ENCODE measurements around the gene CHCT1. TPM values are rescaled to one million over a fixed set of nuclear protein-coding genes. Genes with fewer than 3 reads are reported as not detected.
A peak's percentile ranks its signal among the peaks of the same experiment; 100 is the strongest.
"Not testable (repeated sequence)": the region's sequence is repeated elsewhere in the genome, so short reads cannot be mapped to it uniquely, and the experiment has no call there.

CHCT1 gene
- total RNA-seq: not detected

DNA sequence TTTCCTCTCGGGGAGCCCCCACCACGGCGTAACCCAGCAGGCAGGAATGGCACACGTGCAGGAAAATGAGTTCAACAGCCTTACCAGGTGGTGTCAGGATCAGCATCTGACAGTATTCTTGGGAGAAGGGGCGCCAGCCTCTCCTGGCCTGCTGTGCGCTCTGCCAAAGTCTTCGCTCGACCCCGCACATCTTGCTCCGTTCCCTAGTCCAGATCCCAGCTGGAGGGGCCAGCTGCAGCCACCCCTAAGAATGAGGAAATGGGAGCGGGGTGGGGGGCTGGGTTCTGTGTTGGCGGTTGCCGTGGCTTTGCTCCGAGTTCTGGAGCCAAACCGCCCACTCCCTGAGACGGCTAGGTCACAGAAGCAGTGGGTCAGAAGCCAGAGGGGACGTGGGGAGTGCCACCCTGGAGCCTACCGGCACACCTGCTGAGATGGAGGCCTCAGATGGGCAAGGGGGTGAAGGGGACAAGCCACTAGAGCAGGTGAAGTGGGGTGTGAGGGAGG, at the start of gene CHCT1:
CHCT1 (plus strand) TSS at position 328 of the 504 bp plus-strand sequence; CDS start at position 432, 104 bp downstream.
- ATAC-seq (no peak), DNase-seq (ENCODE audit: low spot score) (no peak)
- Mint-ChIP-seq H3K4me1 (ENCODE audit: low read depth in 2 of 2) (peaks cover 6 to 11% of the 10 kb centered on the region in 2 donors), H3K36me3 (no peaks in the 10 kb centered on the region), H3K27ac (peak within 1 kb of the TSS; percentile 51 to 82), H3K4me3 (peak within 1 kb of the TSS; percentile 69), H3K9me3 (no peaks in the 10 kb centered on the region), H3K27me3 (peaks cover 0 to 2% of the 10 kb centered on the region in 2 donors)

DNA sequence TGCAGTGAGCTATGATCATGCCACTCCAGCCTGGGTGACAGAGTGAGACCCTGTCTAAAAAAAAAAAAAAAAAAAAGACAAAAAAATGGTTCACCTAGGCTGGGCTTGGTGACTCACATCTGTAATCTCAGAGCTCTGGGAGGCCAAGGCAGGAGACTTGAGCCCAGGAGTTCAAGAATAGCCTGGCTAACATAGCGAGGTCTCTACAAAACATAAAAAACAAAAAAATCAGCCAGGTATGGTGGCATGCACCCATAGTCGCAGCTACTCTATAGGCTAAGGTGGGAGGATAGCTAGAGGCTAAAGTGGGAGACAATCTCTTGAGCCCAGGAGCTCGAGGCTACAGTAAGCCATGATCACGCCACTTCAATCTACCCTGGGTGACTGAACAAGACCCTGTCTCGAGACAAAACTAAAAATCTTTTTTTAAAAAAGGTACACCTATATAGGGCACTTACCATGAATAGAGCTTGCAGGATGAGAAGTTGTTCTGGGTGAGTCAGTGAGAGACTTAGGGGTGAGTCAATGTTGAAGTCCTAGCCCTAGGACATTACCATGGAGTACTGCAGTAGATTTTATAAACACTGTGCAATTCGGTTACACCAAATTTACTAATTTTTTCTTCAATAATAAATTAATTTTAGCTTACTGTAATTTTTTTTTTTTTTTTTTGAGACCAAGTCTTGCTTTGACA, 49.4 kb upstream of the CHCT1 start:
- no peaks in the 10 kb centered on the region for H3K9me3 Mint-ChIP-seq
- peaks cover 13 to 19% of the 10 kb centered on the region in 2 donors for H3K4me1 Mint-ChIP-seq (ENCODE audit: low read depth in 2 of 2)
- ATAC-seq (peak in 1 of 2 donors; percentile 68), DNase-seq (ENCODE audit: low spot score) (no peak)
- H3K36me3 Mint-ChIP-seq: no peaks in the 10 kb centered on the region
- H3K27ac Mint-ChIP-seq: no peak overlapping the region
- no peak overlapping the region for H3K4me3 Mint-ChIP-seq
- H3K27me3 Mint-ChIP-seq: no peaks in the 10 kb centered on the region

DNA sequence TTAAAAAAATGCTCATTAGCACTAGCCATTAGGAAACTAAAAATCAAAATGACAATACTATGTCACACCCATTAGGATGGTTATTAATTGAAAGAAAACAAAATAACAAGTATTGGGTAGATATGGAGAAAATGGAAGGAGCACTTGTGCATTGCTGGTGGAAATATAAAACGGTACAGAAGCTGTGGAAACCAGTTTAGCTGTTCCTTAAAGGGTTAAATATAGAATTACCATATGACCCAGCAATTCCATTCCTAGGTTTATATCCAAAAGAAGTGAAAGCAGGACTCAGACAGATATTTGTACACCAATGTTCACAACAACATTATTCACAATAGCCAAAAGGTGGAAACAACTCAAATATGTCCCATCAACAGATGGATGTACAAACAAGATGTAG, 44.1 kb upstream of the CHCT1 start:
- not testable (repeated sequence) for H3K27ac Mint-ChIP-seq; ATAC-seq; DNase-seq (ENCODE audit: low spot score); H3K4me3 Mint-ChIP-seq; H3K4me1 Mint-ChIP-seq (ENCODE audit: low read depth in 2 of 2); H3K27me3 Mint-ChIP-seq; H3K9me3 Mint-ChIP-seq; H3K36me3 Mint-ChIP-seq

DNA sequence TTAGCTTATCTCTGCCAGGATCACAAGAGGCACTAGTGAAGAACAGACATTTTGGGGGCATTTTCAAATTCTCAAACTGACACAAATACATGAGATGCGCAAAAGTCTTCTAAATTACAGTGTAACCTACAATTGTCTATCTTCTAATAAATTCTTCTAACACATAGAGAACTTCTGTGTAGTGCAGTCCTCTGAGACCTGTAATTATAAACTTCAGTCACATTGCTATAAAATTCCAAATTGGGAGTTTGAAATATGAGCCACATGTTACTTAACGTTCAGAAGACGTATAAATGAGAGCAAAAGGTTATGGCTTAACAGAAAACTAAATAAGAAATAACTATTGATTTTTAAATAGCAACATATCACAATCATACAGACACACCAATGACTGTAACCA, 42.8 kb upstream of the CHCT1 start:
- H3K4me3 Mint-ChIP-seq: not testable (repeated sequence)

DNA sequence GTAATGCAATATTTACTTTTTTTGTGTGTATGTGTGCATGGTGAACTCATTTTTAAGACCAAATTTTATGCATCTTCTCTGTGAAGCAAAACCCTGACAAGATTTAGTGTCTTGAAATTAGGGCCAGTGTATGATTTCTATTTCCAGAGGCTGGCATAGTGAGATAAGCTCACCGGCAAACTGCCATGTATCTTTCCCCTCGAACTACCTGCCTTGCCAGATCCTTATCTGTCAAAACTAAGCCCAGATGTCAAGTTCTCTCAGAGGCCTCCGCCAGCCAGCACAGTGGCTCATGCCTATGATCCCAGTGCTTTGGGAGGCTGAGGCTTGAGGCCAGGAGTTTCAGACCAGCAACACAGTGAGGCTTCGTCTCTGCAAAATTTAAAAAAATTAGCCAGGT, 40.3 kb upstream of the CHCT1 start:
- Mint-ChIP-seq H3K36me3 (no peaks in the 10 kb centered on the region), H3K27me3 (no peaks in the 10 kb centered on the region), H3K27ac (peak overlapping the region in 1 of 2 donors; percentile 21), H3K4me1 (ENCODE audit: low read depth in 2 of 2) (peaks cover 25 to 27% of the 10 kb centered on the region in 2 donors), H3K9me3 (no peaks in the 10 kb centered on the region), H3K4me3 (no peak overlapping the region)
- no peak for DNase-seq (ENCODE audit: low spot score)
- no peak for ATAC-seq

More for the DNA sequence above, 42.8 kb upstream of the CHCT1 start:
- DNase-seq (ENCODE audit: low spot score); H3K27ac Mint-ChIP-seq; H3K27me3 Mint-ChIP-seq; H3K9me3 Mint-ChIP-seq; ATAC-seq; H3K36me3 Mint-ChIP-seq: not testable (repeated sequence)
- peaks cover 13 to 14% of the 10 kb centered on the region in 2 donors for H3K4me1 Mint-ChIP-seq (ENCODE audit: low read depth in 2 of 2)

DNA sequence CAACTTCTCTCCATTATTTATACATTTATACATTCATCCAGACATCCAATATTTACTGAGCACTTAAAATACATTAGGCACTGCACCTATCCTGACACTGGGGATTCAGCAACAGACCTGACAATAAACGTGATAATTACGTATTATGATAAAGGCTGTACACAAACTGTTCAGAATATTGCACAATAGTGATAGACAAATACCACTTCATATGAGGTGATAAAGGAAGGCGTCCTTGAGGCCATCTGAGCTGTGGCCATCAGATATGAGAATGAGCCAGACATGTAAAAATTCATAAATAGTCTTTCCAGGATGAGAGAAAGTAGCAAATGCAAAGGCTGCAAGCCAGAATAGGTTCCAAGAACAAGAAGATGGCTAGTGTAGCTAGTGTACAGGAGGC, 38.9 kb upstream of the CHCT1 start:
- no peak for DNase-seq (ENCODE audit: low spot score)
- no peak for ATAC-seq
- Mint-ChIP-seq H3K27ac (peak overlapping the region in 1 of 2 donors; percentile 52), H3K4me1 (ENCODE audit: low read depth in 2 of 2) (peaks cover 30 to 31% of the 10 kb centered on the region in 2 donors), H3K9me3 (no peaks in the 10 kb centered on the region), H3K4me3 (no peak overlapping the region), H3K27me3 (no peaks in the 10 kb centered on the region), H3K36me3 (no peaks in the 10 kb centered on the region)

DNA sequence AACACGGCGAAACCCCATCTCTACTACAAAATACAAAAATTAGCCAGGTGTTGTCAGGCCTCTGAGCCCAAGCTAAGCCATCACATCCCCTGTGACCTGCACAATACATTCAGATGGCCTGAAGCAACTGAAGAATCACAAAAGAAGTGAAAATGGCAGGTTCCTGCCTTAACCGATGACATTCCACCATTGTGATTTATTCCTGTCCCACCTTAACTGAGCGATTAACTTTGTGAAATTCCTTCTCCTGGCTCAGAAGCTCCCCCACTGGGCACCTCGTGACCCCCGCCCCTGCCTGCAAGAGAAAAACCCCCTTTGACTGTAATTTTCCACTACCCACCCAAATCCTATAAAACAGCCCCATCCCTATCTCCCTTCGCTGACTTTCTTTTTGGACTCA, 37.4 kb upstream of the CHCT1 start:
- DNase-seq (ENCODE audit: low spot score); ATAC-seq; H3K27me3 Mint-ChIP-seq; H3K9me3 Mint-ChIP-seq; H3K36me3 Mint-ChIP-seq; H3K4me3 Mint-ChIP-seq: not testable (repeated sequence)
- peaks cover 39 to 40% of the 10 kb centered on the region in 2 donors for H3K4me1 Mint-ChIP-seq (ENCODE audit: low read depth in 2 of 2)
- H3K27ac Mint-ChIP-seq: peak overlapping the region in 1 of 2 donors; percentile 60

DNA sequence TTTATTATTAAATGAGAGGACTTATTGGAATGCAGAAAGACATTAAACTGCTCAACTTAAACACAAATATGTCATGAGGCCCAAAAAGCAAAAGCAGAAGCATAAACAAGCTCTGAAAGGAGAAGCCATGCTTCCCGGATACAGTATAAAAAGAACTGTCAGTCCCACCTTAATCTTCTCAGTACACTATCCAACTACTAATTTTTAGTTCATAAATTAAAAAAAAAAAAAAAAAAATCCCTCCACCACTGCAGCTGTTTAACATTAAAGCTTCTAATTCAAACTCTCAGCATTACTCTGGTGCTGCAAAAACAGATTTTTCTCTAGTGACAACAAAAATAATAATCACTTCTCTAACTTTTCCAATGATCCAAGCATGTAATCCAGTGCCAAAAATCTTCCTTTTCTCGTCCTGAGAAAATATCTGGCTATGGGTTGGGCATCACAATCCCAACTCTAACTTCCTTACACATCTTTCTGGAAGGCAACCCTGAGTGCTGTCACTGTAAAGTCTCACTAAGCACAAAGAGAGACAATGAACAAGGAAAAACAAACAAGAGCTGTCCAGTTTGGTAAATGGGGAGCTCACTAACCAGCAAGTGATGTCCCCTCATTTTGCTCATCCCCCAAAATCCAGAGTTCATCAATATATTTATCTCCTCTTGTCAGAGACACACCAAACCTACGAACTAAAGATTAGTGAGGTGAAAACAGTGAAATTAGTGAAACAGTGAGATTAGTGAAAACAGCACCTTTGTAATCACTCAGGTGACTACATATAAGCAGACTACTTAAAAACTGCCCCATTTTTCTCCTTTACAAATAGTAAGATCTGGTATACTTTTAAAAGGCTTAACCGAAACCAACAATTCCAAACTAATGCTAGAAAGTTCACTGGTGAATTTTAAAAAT, 35.9 kb upstream of the CHCT1 start:
- DNase-seq (ENCODE audit: low spot score) (no peak), ATAC-seq (no peak)
- Mint-ChIP-seq H3K27me3 (no peaks in the 10 kb centered on the region), H3K4me1 (ENCODE audit: low read depth in 2 of 2) (peaks cover 54% of the 10 kb centered on the region in 2 donors), H3K27ac (peak overlapping the region in 1 of 2 donors; percentile 6), H3K9me3 (no peaks in the 10 kb centered on the region), H3K4me3 (no peak overlapping the region), H3K36me3 (peaks cover 4% of the 10 kb centered on the region)

DNA sequence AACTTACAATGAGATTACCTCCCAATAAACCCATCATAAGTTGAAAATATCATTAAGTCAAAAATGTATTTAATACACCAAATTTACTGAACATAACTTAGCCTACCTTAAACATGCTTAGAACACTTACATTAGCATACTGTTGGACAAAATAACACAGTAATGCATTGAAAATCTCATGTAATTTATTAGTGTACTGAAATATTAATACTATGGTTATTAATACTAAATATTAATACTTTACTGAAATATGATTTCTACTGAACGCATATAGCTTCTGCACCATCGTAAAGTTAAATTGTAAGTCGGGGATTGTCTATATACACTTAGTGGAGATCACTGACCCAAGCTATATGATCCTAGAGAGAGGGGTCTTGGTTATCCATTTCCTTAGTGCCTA, 34.6 kb upstream of the CHCT1 start:
- peaks cover 4% of the 10 kb centered on the region for H3K36me3 Mint-ChIP-seq
- H3K27ac Mint-ChIP-seq: no peak overlapping the region
- ATAC-seq (no peak), DNase-seq (ENCODE audit: low spot score) (no peak)
- H3K4me3 Mint-ChIP-seq: no peak overlapping the region
- peaks cover 56 to 57% of the 10 kb centered on the region in 2 donors for H3K4me1 Mint-ChIP-seq (ENCODE audit: low read depth in 2 of 2)
- H3K27me3 Mint-ChIP-seq: no peaks in the 10 kb centered on the region
- H3K9me3 Mint-ChIP-seq: no peaks in the 10 kb centered on the region

DNA sequence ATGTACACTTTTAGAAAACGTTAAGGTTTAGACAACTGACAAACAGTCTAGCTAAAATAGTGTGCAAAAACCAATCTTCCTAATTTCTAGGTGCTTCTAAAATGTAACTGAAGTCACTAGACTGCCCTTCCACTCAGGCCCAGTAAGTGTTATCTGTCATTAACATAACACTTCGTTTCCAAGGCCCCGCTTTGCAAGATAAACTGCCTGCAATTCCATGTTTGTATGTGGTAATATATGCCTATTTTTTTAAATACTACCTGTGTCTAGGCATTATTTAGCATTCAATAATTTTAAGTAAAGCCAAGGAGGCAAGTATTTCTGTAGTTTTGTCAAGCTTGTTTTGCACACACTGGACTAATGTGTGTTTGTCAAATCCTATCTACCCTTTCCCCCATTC, 33.5 kb upstream of the CHCT1 start:
- no peaks in the 10 kb centered on the region for H3K27me3 Mint-ChIP-seq
- no peak for DNase-seq (ENCODE audit: low spot score)
- peaks cover 57% of the 10 kb centered on the region in 2 donors for H3K4me1 Mint-ChIP-seq (ENCODE audit: low read depth in 2 of 2)
- H3K36me3 Mint-ChIP-seq: peaks cover 4% of the 10 kb centered on the region
- no peak overlapping the region for H3K27ac Mint-ChIP-seq
- no peak overlapping the region for H3K4me3 Mint-ChIP-seq
- H3K9me3 Mint-ChIP-seq: no peaks in the 10 kb centered on the region
- no peak for ATAC-seq

DNA sequence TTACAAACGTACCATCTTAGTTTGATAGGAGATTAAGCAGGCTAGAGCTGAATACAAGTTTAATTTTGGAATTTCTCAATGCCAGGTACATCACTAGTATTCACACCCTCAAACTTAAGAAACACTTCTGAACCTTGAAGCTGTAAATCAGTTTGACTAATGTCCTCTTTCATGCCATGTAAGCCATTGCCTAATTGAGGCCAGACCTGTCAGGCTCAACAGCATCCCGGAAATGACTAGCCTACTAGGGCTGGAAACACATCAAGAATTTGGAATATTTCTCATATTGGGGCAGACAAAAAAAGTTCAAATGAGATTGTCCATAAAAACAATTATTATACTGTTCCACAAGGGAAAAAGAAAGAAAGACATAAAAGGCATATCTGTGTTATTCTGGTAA, 32.1 kb upstream of the CHCT1 start:
- H3K27me3 Mint-ChIP-seq: no peaks in the 10 kb centered on the region
- no peaks in the 10 kb centered on the region for H3K9me3 Mint-ChIP-seq
- peaks cover 4% of the 10 kb centered on the region for H3K36me3 Mint-ChIP-seq
- H3K4me1 Mint-ChIP-seq (ENCODE audit: low read depth in 2 of 2): peaks cover 45 to 50% of the 10 kb centered on the region in 2 donors
- peak overlapping the region; percentile 89 to 97 for H3K27ac Mint-ChIP-seq
- H3K4me3 Mint-ChIP-seq: peak overlapping the region; percentile 96
- ATAC-seq (no peak), DNase-seq (ENCODE audit: low spot score) (no peak)

DNA sequence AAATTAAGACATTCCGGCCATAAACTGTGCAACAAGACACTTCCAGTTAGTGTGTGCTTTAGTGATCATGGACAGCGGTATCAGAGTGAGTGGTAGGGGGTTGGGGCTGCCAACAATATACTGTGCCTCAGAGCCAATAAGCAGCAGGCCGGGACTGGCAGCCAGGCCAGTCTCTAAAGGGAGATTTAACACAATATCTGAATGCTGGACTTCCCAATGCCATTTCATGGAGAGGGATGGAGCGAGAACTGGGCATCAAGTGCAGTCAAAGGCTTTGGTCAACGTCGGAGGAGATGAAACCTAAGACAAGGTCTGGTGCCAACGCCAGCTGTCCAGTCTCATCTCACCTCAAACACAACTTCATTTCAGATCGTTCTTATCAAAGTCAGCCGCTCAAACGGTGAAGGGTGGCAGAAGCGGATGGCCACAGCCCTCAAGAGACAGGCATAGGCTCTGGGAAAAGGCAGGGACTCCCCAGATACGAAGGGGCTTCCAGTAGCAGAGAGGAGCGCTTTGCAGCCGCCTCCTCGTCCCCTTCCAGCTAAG, 31.3 kb upstream of the CHCT1 start:
- Mint-ChIP-seq H3K4me3 (peak overlapping the region; percentile 96), H3K27ac (peak overlapping the region; percentile 89 to 97), H3K4me1 (ENCODE audit: low read depth in 2 of 2) (peaks cover 43 to 54% of the 10 kb centered on the region in 2 donors), H3K9me3 (no peaks in the 10 kb centered on the region), H3K36me3 (peaks cover 4% of the 10 kb centered on the region), H3K27me3 (no peaks in the 10 kb centered on the region)
- DNase-seq (ENCODE audit: low spot score) (peak; percentile 72), ATAC-seq (no peak)

DNA sequence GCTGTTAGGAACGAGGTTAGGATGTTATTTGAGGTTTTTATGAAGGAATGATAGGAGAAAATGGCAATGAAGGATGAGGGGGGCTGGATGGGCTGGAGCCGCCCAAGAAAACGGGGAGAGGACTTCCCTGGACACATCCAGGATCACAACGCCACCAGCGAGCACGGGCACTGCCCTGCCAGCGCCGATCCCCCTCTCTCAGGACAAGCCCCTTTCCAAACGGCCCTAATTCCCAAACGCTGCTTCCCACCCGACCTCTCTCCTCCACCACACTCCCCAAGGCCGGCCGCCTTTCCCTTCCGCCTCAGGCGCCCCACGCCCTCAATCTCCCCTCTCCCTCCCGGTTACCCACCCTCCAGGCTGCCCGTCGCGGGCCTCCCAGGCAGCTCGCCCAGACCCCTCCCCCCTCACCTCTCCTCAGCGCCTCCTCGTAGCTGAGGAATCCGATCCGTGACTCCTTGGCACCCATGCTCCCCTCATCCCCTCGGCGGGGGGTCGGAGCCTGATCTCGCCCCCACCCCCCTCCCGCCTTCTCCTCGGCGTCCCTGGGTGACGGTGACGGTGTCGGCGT, 30.7 kb upstream of the CHCT1 start:
- peak in 1 of 2 donors; percentile 55 for ATAC-seq
- Mint-ChIP-seq H3K4me1 (ENCODE audit: low read depth in 2 of 2) (peaks cover 41 to 51% of the 10 kb centered on the region in 2 donors), H3K9me3 (no peaks in the 10 kb centered on the region), H3K36me3 (peaks cover 4% of the 10 kb centered on the region), H3K27me3 (no peaks in the 10 kb centered on the region), H3K4me3 (peak overlapping the region; percentile 96), H3K27ac (peak overlapping the region; percentile 89 to 97)
- DNase-seq (ENCODE audit: low spot score): no peak
